ENCODE measurements around the gene RPAP2. TPM values are rescaled to one million over a fixed set of nuclear protein-coding genes. Genes with fewer than 3 reads are reported as not detected.
"Not testable (repeated sequence)": the region's sequence is repeated elsewhere in the genome, so short reads cannot be mapped to it uniquely, and the experiment has no call there.

Gene RPAP2
- total RNA-seq, 1 donor from 2014 or later, result 31.8 TPM

DNA sequence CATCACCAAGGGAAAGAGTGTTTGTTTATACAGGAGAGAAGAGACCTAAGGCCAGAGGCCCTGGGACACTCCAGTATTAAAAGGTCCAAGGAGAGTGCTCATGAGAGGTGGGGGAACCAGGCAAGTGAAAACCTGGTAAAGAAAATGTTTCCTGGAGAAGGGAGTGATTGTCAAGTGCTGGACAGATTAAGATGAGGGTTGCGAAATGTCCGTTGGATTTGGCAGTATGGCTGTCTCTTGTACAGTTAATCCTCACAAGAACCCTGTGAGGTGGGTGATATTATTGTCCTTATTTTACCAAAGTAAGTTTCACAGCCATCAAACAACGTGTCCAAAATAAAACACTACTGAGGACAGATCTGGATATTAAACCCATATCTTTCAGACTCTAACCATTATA is 44.2 kb downstream of the RPAP2 start:
- Histone ChIP-seq H3K27me3 (ENCODE audit: control insufficient read depth in 3 of 3, insufficient read depth in 3 of 3, low read length in 3 of 3) (no peaks in the 10 kb centered on the region), H3K27ac (ENCODE audit: low read depth, low read length) (no peak overlapping the region), H3K9ac (ENCODE audit: low read depth in 1 of 3, low read length in 3 of 3) (no peak overlapping the region), H3K36me3 (ENCODE audit: control insufficient read depth in 3 of 3, insufficient read depth in 3 of 3, low read length in 3 of 3) (peaks cover 6 to 14% (median 12%) of the 10 kb centered on the region in 3 donors), H3K4me3 (ENCODE audit: low read length in 3 of 3) (no peak overlapping the region), H3K4me1 (ENCODE audit: control insufficient read depth in 3 of 3, insufficient read depth in 3 of 3, low read length in 3 of 3) (no peaks in the 10 kb centered on the region), H3K9me3 (ENCODE audit: control insufficient read depth in 3 of 3, low read length in 3 of 3) (no peaks in the 10 kb centered on the region)

- Histone ChIP-seq H3K27ac (ENCODE audit: low read depth, low read length) (no peak overlapping the region), H3K36me3 (ENCODE audit: control insufficient read depth in 3 of 3, insufficient read depth in 3 of 3, low read length in 3 of 3) (peaks cover 7 to 23% (median 17%) of the 10 kb centered on the region in 3 donors)
Measured at GRCh38 chr1:92346866-92347640, 48.2 kb downstream of the RPAP2 start.

GRCh38 chr1:92352856-92353255 is 54.0 kb downstream of the RPAP2 start:
- no peaks in the 10 kb centered on the region for H3K4me1 ChIP-seq (ENCODE audit: control insufficient read depth in 3 of 3, insufficient read depth in 3 of 3, low read length in 3 of 3)
- no peak overlapping the region for H3K4me3 ChIP-seq (ENCODE audit: low read length in 3 of 3)
- H3K9me3 ChIP-seq (ENCODE audit: control insufficient read depth in 3 of 3, low read length in 3 of 3), result no peaks in the 10 kb centered on the region
- H3K9ac ChIP-seq (ENCODE audit: low read depth in 1 of 3, low read length in 3 of 3), result no peak overlapping the region
- H3K27ac ChIP-seq (ENCODE audit: low read depth, low read length), result no peak overlapping the region
- no peaks in the 10 kb centered on the region for H3K27me3 ChIP-seq (ENCODE audit: control insufficient read depth in 3 of 3, insufficient read depth in 3 of 3, low read length in 3 of 3)
- peaks cover 9 to 31% (median 22%) of the 10 kb centered on the region in 3 donors for H3K36me3 ChIP-seq (ENCODE audit: control insufficient read depth in 3 of 3, insufficient read depth in 3 of 3, low read length in 3 of 3)

More at GRCh38 chr1:92346866-92347640, 48.2 kb downstream of the RPAP2 start:
- Histone ChIP-seq H3K9ac (ENCODE audit: low read depth in 1 of 3, low read length in 3 of 3) (no peak overlapping the region), H3K4me1 (ENCODE audit: control insufficient read depth in 3 of 3, insufficient read depth in 3 of 3, low read length in 3 of 3) (no peaks in the 10 kb centered on the region), H3K4me3 (ENCODE audit: low read length in 3 of 3) (no peak overlapping the region), H3K9me3 (ENCODE audit: control insufficient read depth in 3 of 3, low read length in 3 of 3) (no peaks in the 10 kb centered on the region), H3K27me3 (ENCODE audit: control insufficient read depth in 3 of 3, insufficient read depth in 3 of 3, low read length in 3 of 3) (no peaks in the 10 kb centered on the region)

- H3K4me3 ChIP-seq (ENCODE audit: low read length in 3 of 3), result no peak overlapping the region
- H3K36me3 ChIP-seq (ENCODE audit: control insufficient read depth in 3 of 3, insufficient read depth in 3 of 3, low read length in 3 of 3), result peaks cover 9 to 34% (median 29%) of the 10 kb centered on the region in 3 donors
- H3K4me1 ChIP-seq (ENCODE audit: control insufficient read depth in 3 of 3, insufficient read depth in 3 of 3, low read length in 3 of 3), result no peaks in the 10 kb centered on the region
- H3K27me3 ChIP-seq (ENCODE audit: control insufficient read depth in 3 of 3, insufficient read depth in 3 of 3, low read length in 3 of 3), result no peaks in the 10 kb centered on the region
- H3K27ac ChIP-seq (ENCODE audit: low read depth, low read length), result no peak overlapping the region
- no peaks in the 10 kb centered on the region for H3K9me3 ChIP-seq (ENCODE audit: control insufficient read depth in 3 of 3, low read length in 3 of 3)
- no peak overlapping the region for H3K9ac ChIP-seq (ENCODE audit: low read depth in 1 of 3, low read length in 3 of 3)
Measured at GRCh38 chr1:92354259-92354658, 55.4 kb downstream of the RPAP2 start.

GRCh38 chr1:92356956-92357355 is 58.1 kb downstream of the RPAP2 start:
- Histone ChIP-seq H3K9me3 (ENCODE audit: control insufficient read depth in 3 of 3, low read length in 3 of 3) (no peaks in the 10 kb centered on the region), H3K27ac (ENCODE audit: low read depth, low read length) (no peak overlapping the region), H3K9ac (ENCODE audit: low read depth in 1 of 3, low read length in 3 of 3) (no peak overlapping the region), H3K27me3 (ENCODE audit: control insufficient read depth in 3 of 3, insufficient read depth in 3 of 3, low read length in 3 of 3) (no peaks in the 10 kb centered on the region), H3K4me3 (ENCODE audit: low read length in 3 of 3) (no peak overlapping the region), H3K4me1 (ENCODE audit: control insufficient read depth in 3 of 3, insufficient read depth in 3 of 3, low read length in 3 of 3) (no peaks in the 10 kb centered on the region), H3K36me3 (ENCODE audit: control insufficient read depth in 3 of 3, insufficient read depth in 3 of 3, low read length in 3 of 3) (peaks cover 7 to 33% (median 19%) of the 10 kb centered on the region in 3 donors)

DNA sequence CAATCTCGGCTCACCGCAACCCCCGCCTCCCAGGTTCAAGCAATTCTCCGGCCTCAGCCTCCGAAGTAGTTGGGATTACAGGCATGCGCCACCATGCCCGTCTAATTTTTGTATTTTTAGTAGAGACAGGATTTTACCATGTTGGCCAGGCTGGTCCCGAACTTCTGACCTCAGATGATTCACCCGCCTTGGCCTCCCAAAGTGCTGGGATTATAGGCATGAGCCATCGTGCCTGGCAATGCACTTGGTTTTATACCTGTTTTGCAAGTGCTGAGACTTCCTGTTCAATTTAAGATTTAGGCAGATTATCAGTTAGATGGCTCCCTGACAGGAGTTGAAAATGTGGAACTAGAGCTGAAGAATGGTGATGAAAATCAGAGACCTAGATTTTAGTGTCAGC is 60.5 kb downstream of the RPAP2 start:
- H3K27me3 ChIP-seq (ENCODE audit: control insufficient read depth in 3 of 3, insufficient read depth in 3 of 3, low read length in 3 of 3); H3K4me3 ChIP-seq (ENCODE audit: low read length in 3 of 3); H3K4me1 ChIP-seq (ENCODE audit: control insufficient read depth in 3 of 3, insufficient read depth in 3 of 3, low read length in 3 of 3); H3K9me3 ChIP-seq (ENCODE audit: control insufficient read depth in 3 of 3, low read length in 3 of 3); H3K9ac ChIP-seq (ENCODE audit: low read depth in 1 of 3, low read length in 3 of 3); H3K27ac ChIP-seq (ENCODE audit: low read depth, low read length): not testable (repeated sequence)
- H3K36me3 ChIP-seq (ENCODE audit: control insufficient read depth in 3 of 3, insufficient read depth in 3 of 3, low read length in 3 of 3), result peaks cover 0 to 26% (median 8%) of the 10 kb centered on the region in 3 donors

GRCh38 chr1:92359986-92360385 is 61.1 kb downstream of the RPAP2 start:
- Histone ChIP-seq H3K4me1 (ENCODE audit: control insufficient read depth in 3 of 3, insufficient read depth in 3 of 3, low read length in 3 of 3) (no peaks in the 10 kb centered on the region), H3K9ac (ENCODE audit: low read depth in 1 of 3, low read length in 3 of 3) (no peak overlapping the region), H3K4me3 (ENCODE audit: low read length in 3 of 3) (no peak overlapping the region), H3K27ac (ENCODE audit: low read depth, low read length) (no peak overlapping the region), H3K9me3 (ENCODE audit: control insufficient read depth in 3 of 3, low read length in 3 of 3) (no peaks in the 10 kb centered on the region), H3K27me3 (ENCODE audit: control insufficient read depth in 3 of 3, insufficient read depth in 3 of 3, low read length in 3 of 3) (no peaks in the 10 kb centered on the region), H3K36me3 (ENCODE audit: control insufficient read depth in 3 of 3, insufficient read depth in 3 of 3, low read length in 3 of 3) (peaks cover 0 to 26% (median 8%) of the 10 kb centered on the region in 3 donors)

GRCh38 chr1:92362970-92363369 is 64.1 kb downstream of the RPAP2 start:
- peaks cover 0 to 16% (median 4%) of the 10 kb centered on the region in 3 donors for H3K36me3 ChIP-seq (ENCODE audit: control insufficient read depth in 3 of 3, insufficient read depth in 3 of 3, low read length in 3 of 3)

GRCh38 chr1:92363401-92363800 is 64.5 kb downstream of the RPAP2 start:
- H3K9ac ChIP-seq (ENCODE audit: low read depth in 1 of 3, low read length in 3 of 3), result no peak overlapping the region
- no peaks in the 10 kb centered on the region for H3K27me3 ChIP-seq (ENCODE audit: control insufficient read depth in 3 of 3, insufficient read depth in 3 of 3, low read length in 3 of 3)
- H3K4me3 ChIP-seq (ENCODE audit: low read length in 3 of 3), result no peak overlapping the region
- H3K27ac ChIP-seq (ENCODE audit: low read depth, low read length), result no peak overlapping the region
- H3K9me3 ChIP-seq (ENCODE audit: control insufficient read depth in 3 of 3, low read length in 3 of 3), result no peaks in the 10 kb centered on the region
- H3K4me1 ChIP-seq (ENCODE audit: control insufficient read depth in 3 of 3, insufficient read depth in 3 of 3, low read length in 3 of 3), result no peaks in the 10 kb centered on the region
- H3K36me3 ChIP-seq (ENCODE audit: control insufficient read depth in 3 of 3, insufficient read depth in 3 of 3, low read length in 3 of 3), result peaks cover 0 to 12% (median 2%) of the 10 kb centered on the region in 3 donors

More at GRCh38 chr1:92362970-92363369, 64.1 kb downstream of the RPAP2 start:
- Histone ChIP-seq H3K4me3 (ENCODE audit: low read length in 3 of 3) (no peak overlapping the region), H3K27me3 (ENCODE audit: control insufficient read depth in 3 of 3, insufficient read depth in 3 of 3, low read length in 3 of 3) (no peaks in the 10 kb centered on the region), H3K27ac (ENCODE audit: low read depth, low read length) (no peak overlapping the region), H3K4me1 (ENCODE audit: control insufficient read depth in 3 of 3, insufficient read depth in 3 of 3, low read length in 3 of 3) (no peaks in the 10 kb centered on the region), H3K9me3 (ENCODE audit: control insufficient read depth in 3 of 3, low read length in 3 of 3) (no peaks in the 10 kb centered on the region), H3K9ac (ENCODE audit: low read depth in 1 of 3, low read length in 3 of 3) (no peak overlapping the region)

DNA sequence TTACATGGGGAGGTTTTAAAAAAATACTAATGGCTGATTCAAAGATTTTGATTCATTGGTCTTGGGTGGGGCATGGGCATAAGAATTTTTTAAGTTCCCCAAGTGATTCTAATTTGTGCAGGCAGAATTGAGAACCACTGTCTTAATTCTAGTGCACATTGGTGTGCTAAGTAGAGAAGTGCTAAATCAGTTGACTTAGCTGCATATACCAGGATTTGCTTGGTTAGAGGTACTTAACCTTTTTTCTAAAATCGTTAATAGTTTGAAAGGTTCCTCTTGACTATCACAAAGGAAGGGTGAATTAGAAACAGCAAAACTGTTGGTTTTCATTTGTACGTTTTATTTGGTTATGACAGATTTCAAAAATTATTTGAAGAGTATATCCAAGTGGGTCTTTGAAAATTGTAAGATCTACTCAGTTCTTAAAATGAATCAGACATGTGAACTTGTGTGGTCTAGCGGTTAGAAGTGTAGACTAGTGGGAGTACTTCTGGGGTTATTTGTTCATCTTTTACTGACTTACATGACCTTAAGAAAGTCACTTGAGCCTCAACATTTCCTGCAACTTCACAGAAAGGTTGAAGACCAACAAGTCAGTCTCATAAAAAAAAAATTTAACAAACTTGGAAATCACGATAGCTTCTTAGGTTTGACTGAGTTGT is 66.7 kb downstream of the RPAP2 start:
- Histone ChIP-seq H3K4me1 (ENCODE audit: control insufficient read depth in 3 of 3, insufficient read depth in 3 of 3, low read length in 3 of 3) (no peaks in the 10 kb centered on the region), H3K4me3 (ENCODE audit: low read length in 3 of 3) (no peak overlapping the region), H3K9ac (ENCODE audit: low read depth in 1 of 3, low read length in 3 of 3) (no peak overlapping the region), H3K36me3 (ENCODE audit: control insufficient read depth in 3 of 3, insufficient read depth in 3 of 3, low read length in 3 of 3) (peaks cover 0 to 5% (median under 1%) of the 10 kb centered on the region in 3 donors), H3K27ac (ENCODE audit: low read depth, low read length) (no peak overlapping the region), H3K27me3 (ENCODE audit: control insufficient read depth in 3 of 3, insufficient read depth in 3 of 3, low read length in 3 of 3) (no peaks in the 10 kb centered on the region), H3K9me3 (ENCODE audit: control insufficient read depth in 3 of 3, low read length in 3 of 3) (no peaks in the 10 kb centered on the region)
